Stimulated activated naive CD4-positive, alpha-beta T cell (primary cell): ENCODE data around the gene RGS1.
A peak's percentile ranks its signal among the peaks of the same experiment; 100 is the strongest.

Experiments
- DNase-seq, 6 experiments: peaks; one replicate each; lab custom pipeline; 2025; lab: John Stamatoyannopoulos, UW

The RGS1 gene

GRCh38 chr1:192575499-192576189 is at the start of gene RGS1:
Gene RGS1 (plus strand): TSS chr1:192575773. CDS start chr1:192575793, 20 bp downstream.
- peak; percentile 21 to 79 (median 51) for DNase-seq

- DNase-seq, result no peak
Observed at GRCh38 chr1:192527111-192527795, 48.3 kb upstream of the RGS1 start.

- DNase-seq, result no peak
Observed at GRCh38 chr1:192527950-192528349, 47.6 kb upstream of the RGS1 start.

- DNase-seq, result no peak
Observed at GRCh38 chr1:192529031-192529755, 46.4 kb upstream of the RGS1 start.

GRCh38 chr1:192529811-192530210 is 45.8 kb upstream of the RGS1 start:
- DNase-seq, result no peak

GRCh38 chr1:192530254-192530653 is 45.3 kb upstream of the RGS1 start:
- DNase-seq, result no peak

GRCh38 chr1:192531037-192531703 is 44.4 kb upstream of the RGS1 start:
- DNase-seq, result peak in 2 of 6 experiments; percentile 6 to 16

GRCh38 chr1:192534666-192535065 is 40.9 kb upstream of the RGS1 start:
- no peak for DNase-seq

GRCh38 chr1:192535916-192536664 is 39.5 kb upstream of the RGS1 start:
- DNase-seq, result no peak

- DNase-seq, result peak in 4 of 6 experiments; percentile 6 to 80 (median 76)
Observed at GRCh38 chr1:192538407-192539296, 36.9 kb upstream of the RGS1 start.

GRCh38 chr1:192539297-192540092 is 36.1 kb upstream of the RGS1 start:
- peak in 2 of 6 experiments; percentile 15 to 18 for DNase-seq

GRCh38 chr1:192543445-192543844 is 32.1 kb upstream of the RGS1 start:
- no peak for DNase-seq

GRCh38 chr1:192545896-192546521 is 29.6 kb upstream of the RGS1 start:
- DNase-seq, result no peak

- DNase-seq, result no peak
Observed at GRCh38 chr1:192546596-192547190, 28.9 kb upstream of the RGS1 start.

GRCh38 chr1:192547501-192547900 is 28.1 kb upstream of the RGS1 start:
- DNase-seq, result no peak

GRCh38 chr1:192549937-192550336 is 25.6 kb upstream of the RGS1 start:
- no peak for DNase-seq

- DNase-seq, result no peak
Observed at GRCh38 chr1:192550922-192551534, 24.5 kb upstream of the RGS1 start.

GRCh38 chr1:192552760-192553191 is 22.8 kb upstream of the RGS1 start:
- DNase-seq, result no peak
